GM20431 (cell line): Measurements from ENCODE around the gene STAG1.
"Not testable (repeated sequence)": the region's sequence is repeated elsewhere in the genome, so short reads cannot be mapped to it uniquely, and the experiment has no call there.

Source experiments
- in situ Hi-C: fragments of 300-500 bp; cut with MseI, MboI; formaldehyde crosslinking; loops from one replicate; pipeline ENCODE4 v1.15.0; 2020; ENCODE audit warnings: low sequenced_read_pairs; ENCODE audit not compliant: unreplicated experiment

STAG1 gene

DNA sequence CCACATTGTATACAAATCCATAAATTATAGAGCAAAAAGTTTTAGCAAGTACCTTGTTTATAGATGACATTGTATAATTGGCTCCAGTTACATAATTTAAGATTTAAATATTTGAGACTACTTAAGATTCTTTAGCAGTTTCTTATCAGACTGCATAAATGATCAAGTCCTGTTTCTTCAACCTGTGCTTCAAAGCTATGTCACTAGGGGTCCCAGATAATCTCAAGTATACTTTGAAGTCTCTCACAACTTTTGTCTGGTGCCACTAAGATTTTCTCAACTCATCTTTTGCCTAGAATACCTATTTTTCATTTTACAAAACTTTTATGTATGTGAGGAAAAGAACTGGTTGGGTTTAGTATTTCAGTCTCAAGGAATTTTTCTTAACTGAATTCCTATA, 205.5 kb downstream of the STAG1 start:
- in situ Hi-C loops = no loop called here

- in situ Hi-C loops = no loop called here
Observed at GRCh38 chr3:136545664-136546268, 206.4 kb downstream of the STAG1 start.

- in situ Hi-C loops = no loop called here
Observed at GRCh38 chr3:136544532-136544931, 207.6 kb downstream of the STAG1 start.

DNA sequence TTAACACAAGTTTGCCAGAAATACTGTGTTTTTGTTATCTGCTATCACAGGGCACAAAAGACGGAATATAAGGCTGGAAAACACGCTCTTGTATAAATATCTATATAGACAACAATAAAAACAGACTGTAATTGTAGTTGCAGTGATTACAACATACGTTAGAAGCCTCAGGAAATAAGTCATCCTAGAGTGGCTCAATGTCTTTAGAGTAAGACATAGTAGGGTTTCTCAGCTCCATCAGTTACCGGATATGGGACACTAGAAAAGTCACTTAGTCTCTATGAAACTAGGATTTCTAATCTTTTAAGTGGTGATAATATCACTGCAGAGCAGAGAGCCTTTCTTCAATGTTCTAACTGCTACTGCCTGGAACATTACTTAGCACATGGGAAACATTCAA, 208.8 kb downstream of the STAG1 start:
- in situ Hi-C loops = no loop called here

DNA sequence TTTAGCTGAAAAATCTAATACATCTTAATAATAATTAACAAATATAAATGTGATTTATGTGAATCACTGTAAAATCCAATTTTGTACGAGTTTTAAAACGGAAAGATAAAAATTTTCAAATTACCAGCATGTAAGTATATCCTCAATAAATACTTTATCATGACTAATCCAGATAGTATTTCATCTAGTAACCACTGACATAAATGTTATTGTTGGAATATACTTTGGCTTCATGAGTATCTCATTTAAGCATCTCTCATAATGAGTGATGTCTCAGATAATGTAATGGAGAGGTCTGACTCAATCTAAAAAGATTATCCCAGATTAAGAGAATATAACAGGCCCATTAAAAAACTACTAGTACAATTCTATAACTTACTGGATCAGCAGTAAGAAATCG, 216.3 kb downstream of the STAG1 start:
- in situ Hi-C loops = no loop called here

- in situ Hi-C loops = no loop called here
Observed at GRCh38 chr3:136532766-136533165, 219.4 kb downstream of the STAG1 start.

- in situ Hi-C loops = no loop called here
Observed at GRCh38 chr3:136518102-136518501, 234.1 kb downstream of the STAG1 start.

DNA sequence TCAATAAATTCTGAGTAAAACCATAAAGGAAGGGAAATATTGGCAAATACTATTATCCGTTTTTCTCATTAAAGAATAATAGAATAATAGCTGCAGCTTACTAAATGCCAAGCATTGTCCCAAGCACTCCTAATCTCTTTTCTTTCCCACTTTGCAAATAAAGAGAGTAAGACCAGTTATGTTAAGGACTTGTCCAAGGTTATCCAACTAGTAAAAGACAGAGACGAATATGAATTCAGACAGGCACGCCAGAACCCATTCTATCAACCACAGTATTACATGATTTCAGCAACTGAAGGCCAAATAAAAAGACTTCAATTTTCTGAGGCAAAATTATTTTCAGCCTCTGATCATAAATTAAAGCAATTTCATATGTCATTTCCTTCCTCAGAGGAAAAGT, 235.5 kb downstream of the STAG1 start:
- in situ Hi-C loops = no loop called here

GRCh38 chr3:136516095-136516494, 236.1 kb downstream of the STAG1 start:
- in situ Hi-C loops = no loop called here

- in situ Hi-C loops = not testable (repeated sequence)
Observed at GRCh38 chr3:136514533-136514932, 237.6 kb downstream of the STAG1 start.

- in situ Hi-C loops = no loop called here
Observed at GRCh38 chr3:136513367-136513766, 238.8 kb downstream of the STAG1 start.

DNA sequence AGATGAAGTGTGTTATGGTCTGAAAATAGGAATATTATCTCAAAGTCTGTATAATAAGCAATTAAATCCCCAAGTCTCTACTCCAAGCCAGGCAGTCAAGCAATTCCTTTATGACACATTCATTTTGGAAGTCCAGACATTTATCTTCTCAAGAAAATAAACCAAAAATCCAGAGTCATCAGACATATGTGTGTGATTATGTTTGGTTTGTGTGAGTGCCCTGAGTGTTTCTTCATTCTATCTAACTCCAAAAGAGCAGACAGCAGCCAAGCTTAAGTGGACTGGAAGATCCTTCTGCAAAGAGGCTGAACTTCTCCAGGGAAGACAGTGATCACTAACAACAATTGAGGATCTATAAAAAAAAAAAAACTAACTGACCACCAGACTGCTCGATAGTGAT, 239.8 kb downstream of the STAG1 start:
- in situ Hi-C loops = no loop called here

- in situ Hi-C loops = no loop called here
Observed at GRCh38 chr3:136505676-136506075, 246.5 kb downstream of the STAG1 start.

GRCh38 chr3:136503056-136503455, 249.1 kb downstream of the STAG1 start:
- in situ Hi-C loops = no loop called here

GRCh38 chr3:136498919-136499447, 253.2 kb downstream of the STAG1 start:
- in situ Hi-C loops = no loop called here

GRCh38 chr3:136495213-136495612, 257.0 kb downstream of the STAG1 start:
- in situ Hi-C loops = no loop called here

GRCh38 chr3:136490646-136491405, 261.4 kb downstream of the STAG1 start:
- in situ Hi-C loops = no loop called here

DNA sequence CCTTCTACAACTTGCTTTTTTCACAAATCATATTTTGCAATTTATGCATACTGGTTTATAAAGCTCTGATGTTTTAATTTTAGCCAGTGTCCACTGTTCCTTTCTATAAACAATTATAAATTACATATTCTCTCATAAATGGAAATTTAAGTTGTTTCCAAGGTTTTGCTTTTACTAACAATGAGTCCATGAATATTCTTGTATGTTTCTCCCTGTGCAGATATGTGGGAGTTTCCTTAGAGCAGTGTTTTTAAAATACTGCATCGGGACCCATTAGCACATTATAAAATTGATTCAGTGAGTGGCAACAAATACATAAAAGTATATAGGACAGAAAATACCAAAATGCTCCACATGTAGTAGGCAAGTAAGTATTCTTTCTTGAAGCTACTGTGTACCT, 266.4 kb downstream of the STAG1 start:
- in situ Hi-C loops = no loop called here

GRCh38 chr3:136476280-136476679, 275.9 kb downstream of the STAG1 start:
- in situ Hi-C loops = no loop called here

GRCh38 chr3:136474876-136475275, 277.3 kb downstream of the STAG1 start:
- in situ Hi-C loops = not testable (repeated sequence)

GRCh38 chr3:136473716-136474326, 278.4 kb downstream of the STAG1 start:
- in situ Hi-C loops = no loop called here
